GM15510 (cell line): ENCODE data around the gene PAPOLB.

ENCODE experiments used
- POLR2A ChIP-seq: IDR thresholded peaks from 3 replicates; pipeline ENCODE4 v1.6.1; 2011; ENCODE audit warnings: borderline replicate concordance; ENCODE audit not compliant: insufficient read length; ENCODE audit errors: extremely low read depth

Gene PAPOLB

DNA sequence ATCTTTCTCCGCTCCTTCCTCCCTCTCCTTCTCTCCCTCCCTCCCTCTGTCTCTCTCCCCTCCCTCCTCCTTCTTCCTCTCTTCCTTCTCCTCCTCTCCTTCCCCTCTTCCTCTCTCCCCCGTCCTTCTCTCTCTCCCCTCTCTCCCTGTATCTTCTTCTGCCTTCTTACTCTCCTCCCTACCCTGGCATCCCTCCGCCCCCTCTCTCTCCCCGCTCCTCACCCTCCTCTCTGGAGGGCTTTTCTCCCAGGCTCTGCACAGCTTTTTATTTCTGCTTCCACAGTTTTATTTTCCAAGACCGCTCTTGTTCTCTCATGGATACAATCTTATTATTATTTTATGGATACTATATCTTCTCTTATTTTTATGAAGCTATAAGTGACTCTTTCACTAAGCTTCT, 53.8 kb downstream of the PAPOLB start:
- TF ChIP-seq POLR2A = no peak
